Thyroid gland (tissue), 4 donors: ENCODE measurements around the gene ZMAT3. TPM values are rescaled to one million over a fixed set of nuclear protein-coding genes. Genes with fewer than 3 reads are reported as not detected.

Experiments
- DNase-seq, 2 donors: peaks; one replicate each; pipeline ENCODE4 v3.0.0-alpha.2; 2019
- H3K27ac ChIP-seq, 3 donors: fragments of 200-600 bp; sonication (generic); 1 replicate in 2 of 3; 2 replicates in 1 of 3; pipeline ENCODE4 v1.5.1; 2016 to 2019; ENCODE audit warnings: mild to moderate bottlenecking in 1 of 3, moderate library complexity in 1 of 3
- H3K27me3 ChIP-seq: fragments of 200-600 bp; sonication (generic); one replicate; pipeline ENCODE4 v1.5.1; 2019
- H3K36me3 ChIP-seq, 2 donors: fragments of 200-600 bp; sonication (generic); one replicate each; pipeline ENCODE4 v1.5.1; 2016 to 2019
- H3K4me1 ChIP-seq, 2 donors: fragments of 200-600 bp; sonication (generic); one replicate each; pipeline ENCODE4 v1.5.1; 2017 to 2019
- H3K4me3 ChIP-seq, 3 donors: fragments of 200-600 bp; sonication (generic); replicated peaks in 1 of 3; 1 replicate in 2 of 3; 2 replicates in 1 of 3; pipeline ENCODE4 v1.5.1; 2016; ENCODE audit warnings: mild to moderate bottlenecking in 1 of 3
- H3K9me3 ChIP-seq: fragments of 200-600 bp; sonication (generic); one replicate; pipeline ENCODE4 v1.5.1; 2017
- CTCF ChIP-seq, 6 experiments: fragments of 200-600 bp in 3 of 6; fragments of 450-650 bp in 3 of 6; sonication (generic) in 3 of 6; IDR thresholded peaks; one replicate each; pipeline ENCODE4 v1.5.1; 2016 to 2019; ENCODE audit warnings: antibody characterized with exemption in 6 of 6, mild to moderate bottlenecking in 2 of 6, inconsistent platforms in 1 of 6, moderate library complexity in 1 of 6
- POLR2A ChIP-seq, 2 donors: fragments of 450-650 bp; IDR thresholded peaks; one replicate each; pipeline ENCODE4 v1.6.1; 2017; ENCODE audit warnings: antibody characterized with exemption in 2 of 2, mild to moderate bottlenecking in 2 of 2, moderate library complexity in 1 of 2
- WGBS, 2 donors: methylation state at CpG; one replicate each; pipeline ENCODE4 v1.1.5; 2017; 5-methylcytosine and 5-hydroxymethylcytosine counted together
- intact Hi-C: fragments of 100-400 bp; cut with DNase I; formaldehyde crosslinking; loops from one replicate; pipeline ENCODE4 v1.15.1; 2023
- total RNA-seq, 4 donors: library from RNA; depleted of rRNA; stranded (reverse); fragments of >200 nt; gene quantifications; one replicate each; pipeline ENCODE4 v1.2.3, GENCODE V29; 2016

ZMAT3 gene
- total RNA-seq, 4 donors from 2014 or later, result 11.6 to 15.8 (median 13.1) TPM

- TF ChIP-seq CTCF (IDR thresholded peaks at IDR 0.05) (no peak), POLR2A (IDR thresholded peaks at IDR 0.05) (no peak)
- Histone ChIP-seq H3K4me3 (no peak overlapping the region), H3K27ac (no peak overlapping the region), H3K4me1 (no peaks in the 10 kb centered on the region), H3K9me3 (no peaks in the 10 kb centered on the region), H3K36me3 (no peaks in the 10 kb centered on the region), H3K27me3 (no peaks in the 10 kb centered on the region)
- WGBS, 2 donors, result 93% methylated on average over 4 of the region's 4 CpGs
- no peak for DNase-seq
- intact Hi-C loops, result no loop called here
Measured at GRCh38 chr3:179079537-179079936, 7.9 kb upstream of the ZMAT3 start.

GRCh38 chr3:179076243-179077027 is 4.8 kb upstream of the ZMAT3 start:
- Histone ChIP-seq H3K27me3 (no peaks in the 10 kb centered on the region), H3K4me1 (peaks cover 0 to 4% of the 10 kb centered on the region in 2 donors), H3K9me3 (no peaks in the 10 kb centered on the region), H3K4me3 (no peak overlapping the region), H3K27ac (no peak overlapping the region), H3K36me3 (no peaks in the 10 kb centered on the region)
- no peak for TF ChIP-seq POLR2A (IDR thresholded peaks at IDR 0.05)
- no peak for TF ChIP-seq CTCF (IDR thresholded peaks at IDR 0.05)
- 83 to 91% methylated on average over 4 of the region's 4 CpGs for WGBS, 2 donors
- no peak for DNase-seq
- intact Hi-C loops, result no loop called here

GRCh38 chr3:179074656-179075055 is 3.0 kb upstream of the ZMAT3 start:
- intact Hi-C loops, result no loop called here
- 85 to 87% methylated on average over 3 of the region's 3 CpGs for WGBS, 2 donors
- H3K36me3 ChIP-seq, result no peaks in the 10 kb centered on the region
- peaks cover 0 to 4% of the 10 kb centered on the region in 2 donors for H3K4me1 ChIP-seq
- H3K27ac ChIP-seq, result no peak overlapping the region
- no peaks in the 10 kb centered on the region for H3K9me3 ChIP-seq
- no peak for DNase-seq
- no peak for TF ChIP-seq CTCF (IDR thresholded peaks at IDR 0.05)
- TF ChIP-seq POLR2A (IDR thresholded peaks at IDR 0.05), result no peak
- no peaks in the 10 kb centered on the region for H3K27me3 ChIP-seq
- H3K4me3 ChIP-seq, result no peak overlapping the region

- DNase-seq, result no peak
- no peak for TF ChIP-seq POLR2A (IDR thresholded peaks at IDR 0.05)
- TF ChIP-seq CTCF (IDR thresholded peaks at IDR 0.05), result no peak
- no peak overlapping the region for H3K4me3 ChIP-seq
- peaks cover 0 to 4% of the 10 kb centered on the region in 2 donors for H3K4me1 ChIP-seq
- WGBS, 2 donors, result 88 to 97% methylated on average over 2 of the region's 2 CpGs
- H3K9me3 ChIP-seq, result no peaks in the 10 kb centered on the region
- H3K27ac ChIP-seq, result no peak overlapping the region
- no peaks in the 10 kb centered on the region for H3K36me3 ChIP-seq
- H3K27me3 ChIP-seq, result no peaks in the 10 kb centered on the region
- intact Hi-C loops, result no loop called here
Measured at GRCh38 chr3:179073816-179074215, 2.2 kb upstream of the ZMAT3 start.

- intact Hi-C loops, result no loop called here
- no peak for TF ChIP-seq POLR2A (IDR thresholded peaks at IDR 0.05)
- TF ChIP-seq CTCF (IDR thresholded peaks at IDR 0.05), result no peak
- peaks cover 0 to 4% of the 10 kb centered on the region in 2 donors for H3K4me1 ChIP-seq
Measured at GRCh38 chr3:179072100-179072438, 460 bp upstream of the ZMAT3 start.

More at GRCh38 chr3:179072100-179072438, 460 bp upstream of the ZMAT3 start:
- Histone ChIP-seq H3K36me3 (peaks cover 0 to 3% of the 10 kb centered on the region in 2 donors), H3K9me3 (no peaks in the 10 kb centered on the region), H3K27me3 (no peaks in the 10 kb centered on the region), H3K27ac (peak overlapping the region; percentile 67 to 86 (median 83)), H3K4me3 (peak overlapping the region in 2 of 3 donors; percentile 36 to 73)
- peak; percentile 12 to 13 for DNase-seq
- 7 to 12% methylated on average over 7 of the region's 7 CpGs for WGBS, 2 donors
